ENCODE results near the gene NEFH. TPM values are rescaled to one million over a fixed set of nuclear protein-coding genes. Genes with fewer than 3 reads are reported as not detected.
"Not testable (repeated sequence)": the region's sequence is repeated elsewhere in the genome, so short reads cannot be mapped to it uniquely, and the experiment has no call there.

Gene NEFH
- total RNA-seq, 1 donor from 2014 or later, result 7.0 TPM

GRCh38 chr22:29485448-29485847 lies 5.4 kb downstream of the NEFH start:
- H3K27ac Mint-ChIP-seq, result no peak overlapping the region
- no peak for DNase-seq (ENCODE audit: low spot score)
- H3K4me1 Mint-ChIP-seq (ENCODE audit: low read depth), result peaks cover 4% of the 10 kb centered on the region
- intact Hi-C loops (cut with micrococcal nuclease), result no loop called here
- no peaks in the 10 kb centered on the region for H3K36me3 Mint-ChIP-seq (ENCODE audit: low read depth)
- no peak overlapping the region for H3K4me3 Mint-ChIP-seq (ENCODE audit: low read depth)
- peaks cover 11% of the 10 kb centered on the region for H3K27me3 Mint-ChIP-seq (ENCODE audit: low read depth)
- no peaks in the 10 kb centered on the region for H3K9me3 Mint-ChIP-seq

- H3K4me1 Mint-ChIP-seq (ENCODE audit: low read depth), result no peaks in the 10 kb centered on the region
- H3K9me3 Mint-ChIP-seq, result no peaks in the 10 kb centered on the region
- no peak overlapping the region for H3K27ac Mint-ChIP-seq
- no peaks in the 10 kb centered on the region for H3K36me3 Mint-ChIP-seq (ENCODE audit: low read depth)
- DNase-seq (ENCODE audit: low spot score), result no peak
- H3K4me3 Mint-ChIP-seq (ENCODE audit: low read depth), result no peak overlapping the region
- H3K27me3 Mint-ChIP-seq (ENCODE audit: low read depth), result no peaks in the 10 kb centered on the region
- intact Hi-C loops (cut with micrococcal nuclease), result no loop called here
These were observed 7.5 kb downstream of the NEFH start for GRCh38 chr22:29487426-29487986.

- H3K4me3 Mint-ChIP-seq (ENCODE audit: low read depth); H3K27me3 Mint-ChIP-seq (ENCODE audit: low read depth); intact Hi-C loops (cut with micrococcal nuclease); H3K4me1 Mint-ChIP-seq (ENCODE audit: low read depth); H3K36me3 Mint-ChIP-seq (ENCODE audit: low read depth); DNase-seq (ENCODE audit: low spot score); H3K27ac Mint-ChIP-seq; H3K9me3 Mint-ChIP-seq: not testable (repeated sequence)
These were observed 9.2 kb downstream of the NEFH start for GRCh38 chr22:29489127-29489780.

- Mint-ChIP-seq H3K9me3 (peaks cover 9% of the 10 kb centered on the region), H3K4me1 (ENCODE audit: low read depth) (no peaks in the 10 kb centered on the region), H3K36me3 (ENCODE audit: low read depth) (peaks cover 12% of the 10 kb centered on the region), H3K27ac (no peak overlapping the region), H3K4me3 (ENCODE audit: low read depth) (no peak overlapping the region), H3K27me3 (ENCODE audit: low read depth) (no peaks in the 10 kb centered on the region)
- DNase-seq (ENCODE audit: low spot score), result no peak
- intact Hi-C loops (cut with micrococcal nuclease), result no loop called here
These were observed 11.0 kb downstream of the NEFH start for GRCh38 chr22:29491012-29491411.

GRCh38 chr22:29493636-29494035 lies 13.6 kb downstream of the NEFH start:
- H3K27ac Mint-ChIP-seq, result no peak overlapping the region
- intact Hi-C loops (cut with micrococcal nuclease), result no loop called here

GRCh38 chr22:29499852-29500251 lies 19.8 kb downstream of the NEFH start:
- Mint-ChIP-seq H3K27ac (no peak overlapping the region), H3K4me1 (ENCODE audit: low read depth) (no peaks in the 10 kb centered on the region), H3K27me3 (ENCODE audit: low read depth) (no peaks in the 10 kb centered on the region), H3K36me3 (ENCODE audit: low read depth) (peaks cover 7% of the 10 kb centered on the region), H3K4me3 (ENCODE audit: low read depth) (no peak overlapping the region), H3K9me3 (peaks cover 4% of the 10 kb centered on the region)
- no peak for DNase-seq (ENCODE audit: low spot score)
- intact Hi-C loops (cut with micrococcal nuclease), result no loop called here

More at GRCh38 chr22:29493636-29494035, 13.6 kb downstream of the NEFH start:
- peaks cover 12% of the 10 kb centered on the region for H3K36me3 Mint-ChIP-seq (ENCODE audit: low read depth)
- H3K9me3 Mint-ChIP-seq, result peaks cover 9% of the 10 kb centered on the region
- no peaks in the 10 kb centered on the region for H3K4me1 Mint-ChIP-seq (ENCODE audit: low read depth)
- no peaks in the 10 kb centered on the region for H3K27me3 Mint-ChIP-seq (ENCODE audit: low read depth)
- DNase-seq (ENCODE audit: low spot score), result no peak
- H3K4me3 Mint-ChIP-seq (ENCODE audit: low read depth), result no peak overlapping the region

GRCh38 chr22:29503811-29504372 lies 23.9 kb downstream of the NEFH start:
- Mint-ChIP-seq H3K36me3 (ENCODE audit: low read depth) (peaks cover 25% of the 10 kb centered on the region), H3K27ac (no peak overlapping the region)
- no peak for DNase-seq (ENCODE audit: low spot score)

GRCh38 chr22:29509298-29509697 lies 29.3 kb downstream of the NEFH start:
- Mint-ChIP-seq H3K4me1 (ENCODE audit: low read depth) (no peaks in the 10 kb centered on the region), H3K36me3 (ENCODE audit: low read depth) (peaks cover 49% of the 10 kb centered on the region), H3K27ac (no peak overlapping the region), H3K4me3 (ENCODE audit: low read depth) (no peak overlapping the region), H3K9me3 (no peaks in the 10 kb centered on the region), H3K27me3 (ENCODE audit: low read depth) (no peaks in the 10 kb centered on the region)
- DNase-seq (ENCODE audit: low spot score), result no peak
- intact Hi-C loops (cut with micrococcal nuclease), result no loop called here

More at GRCh38 chr22:29503811-29504372, 23.9 kb downstream of the NEFH start:
- no peak overlapping the region for H3K4me3 Mint-ChIP-seq (ENCODE audit: low read depth)
- H3K9me3 Mint-ChIP-seq, result no peaks in the 10 kb centered on the region
- intact Hi-C loops (cut with micrococcal nuclease), result no loop called here
- no peaks in the 10 kb centered on the region for H3K27me3 Mint-ChIP-seq (ENCODE audit: low read depth)
- H3K4me1 Mint-ChIP-seq (ENCODE audit: low read depth), result no peaks in the 10 kb centered on the region

GRCh38 chr22:29509815-29510214 lies 29.8 kb downstream of the NEFH start:
- Mint-ChIP-seq H3K9me3 (no peaks in the 10 kb centered on the region), H3K4me1 (ENCODE audit: low read depth) (no peaks in the 10 kb centered on the region), H3K27me3 (ENCODE audit: low read depth) (no peaks in the 10 kb centered on the region), H3K27ac (no peak overlapping the region), H3K4me3 (ENCODE audit: low read depth) (no peak overlapping the region), H3K36me3 (ENCODE audit: low read depth) (peaks cover 49% of the 10 kb centered on the region)
- no peak for DNase-seq (ENCODE audit: low spot score)
- intact Hi-C loops (cut with micrococcal nuclease), result no loop called here

GRCh38 chr22:29510542-29510941 lies 30.5 kb downstream of the NEFH start:
- no peak overlapping the region for H3K4me3 Mint-ChIP-seq (ENCODE audit: low read depth)
- H3K36me3 Mint-ChIP-seq (ENCODE audit: low read depth), result peaks cover 51% of the 10 kb centered on the region
- no peaks in the 10 kb centered on the region for H3K9me3 Mint-ChIP-seq
- no peak for DNase-seq (ENCODE audit: low spot score)
- intact Hi-C loops (cut with micrococcal nuclease), result no loop called here
- H3K27me3 Mint-ChIP-seq (ENCODE audit: low read depth), result no peaks in the 10 kb centered on the region
- no peaks in the 10 kb centered on the region for H3K4me1 Mint-ChIP-seq (ENCODE audit: low read depth)
- H3K27ac Mint-ChIP-seq, result no peak overlapping the region

- no peak overlapping the region for H3K27ac Mint-ChIP-seq
- no peaks in the 10 kb centered on the region for H3K9me3 Mint-ChIP-seq
- intact Hi-C loops (cut with micrococcal nuclease), result no loop called here
- H3K4me3 Mint-ChIP-seq (ENCODE audit: low read depth), result no peak overlapping the region
- DNase-seq (ENCODE audit: low spot score), result no peak
- H3K36me3 Mint-ChIP-seq (ENCODE audit: low read depth), result peaks cover 55% of the 10 kb centered on the region
- H3K4me1 Mint-ChIP-seq (ENCODE audit: low read depth), result no peaks in the 10 kb centered on the region
- H3K27me3 Mint-ChIP-seq (ENCODE audit: low read depth), result no peaks in the 10 kb centered on the region
These were observed 31.3 kb downstream of the NEFH start for GRCh38 chr22:29511126-29511862.

GRCh38 chr22:29512031-29512430 lies 32.0 kb downstream of the NEFH start:
- DNase-seq (ENCODE audit: low spot score), result no peak
- Mint-ChIP-seq H3K27ac (no peak overlapping the region), H3K36me3 (ENCODE audit: low read depth) (peaks cover 52% of the 10 kb centered on the region), H3K9me3 (no peaks in the 10 kb centered on the region), H3K27me3 (ENCODE audit: low read depth) (no peaks in the 10 kb centered on the region), H3K4me1 (ENCODE audit: low read depth) (no peaks in the 10 kb centered on the region), H3K4me3 (ENCODE audit: low read depth) (no peak overlapping the region)
- intact Hi-C loops (cut with micrococcal nuclease), result no loop called here

Data from activated T-helper 2 cell treated with anti-CD3 and anti-CD28 coated beads, Interferon-gamma antibody, Interleukin-2, Interleukin-4, amounts not matched to agents 10 μg/mL and 5 μg/mL and 100 μg/mL, durations not matched to agents 14 hours and 24 hours and 36 hours (primary cell).